Measurements from ENCODE around the gene NTNG2. TPM values are rescaled to one million over a fixed set of nuclear protein-coding genes. Genes with fewer than 3 reads are reported as not detected.
"Not testable (repeated sequence)": the region's sequence is repeated elsewhere in the genome, so short reads cannot be mapped to it uniquely, and the experiment has no call there.

NTNG2 gene
- total RNA-seq (2014; rRNA removed; shearing (Covaris generic)), result 0.14 and 0.37 TPM in 2 replicates

- no peak for DNase-seq (ENCODE audit: low spot score)
- in situ Hi-C loops (cut with HindIII; ENCODE audit: low sequenced_read_pairs), result loop anchor here (25.0 kb wide), 1 partner anchor 101 kb away; no protein-coding TSS in a partner anchor
Observed at GRCh38 chr9:132161743-132162184, at the start of gene NTNG2. TSS of gene NTNG2 (plus strand) at chr9:132162058. CDS start at chr9:132166832, 4,774 bp downstream.

- in situ Hi-C loops (cut with HindIII; ENCODE audit: low sequenced_read_pairs), result no loop called here
- DNase-seq (ENCODE audit: low spot score), result no peak
Observed at GRCh38 chr9:132114102-132114707, 47.7 kb upstream of the NTNG2 start.

- in situ Hi-C loops (cut with HindIII; ENCODE audit: low sequenced_read_pairs), result no loop called here
Observed at GRCh38 chr9:132116583-132116982, 45.3 kb upstream of the NTNG2 start.

GRCh38 chr9:132117694-132118093 is 44.2 kb upstream of the NTNG2 start:
- DNase-seq (ENCODE audit: low spot score), result no peak
- in situ Hi-C loops (cut with HindIII; ENCODE audit: low sequenced_read_pairs), result no loop called here

More at GRCh38 chr9:132116583-132116982, 45.3 kb upstream of the NTNG2 start:
- no peak for DNase-seq (ENCODE audit: low spot score)

- DNase-seq (ENCODE audit: low spot score), result no peak
- in situ Hi-C loops (cut with HindIII; ENCODE audit: low sequenced_read_pairs), result no loop called here
Observed at GRCh38 chr9:132121021-132121420, 40.8 kb upstream of the NTNG2 start.

DNA sequence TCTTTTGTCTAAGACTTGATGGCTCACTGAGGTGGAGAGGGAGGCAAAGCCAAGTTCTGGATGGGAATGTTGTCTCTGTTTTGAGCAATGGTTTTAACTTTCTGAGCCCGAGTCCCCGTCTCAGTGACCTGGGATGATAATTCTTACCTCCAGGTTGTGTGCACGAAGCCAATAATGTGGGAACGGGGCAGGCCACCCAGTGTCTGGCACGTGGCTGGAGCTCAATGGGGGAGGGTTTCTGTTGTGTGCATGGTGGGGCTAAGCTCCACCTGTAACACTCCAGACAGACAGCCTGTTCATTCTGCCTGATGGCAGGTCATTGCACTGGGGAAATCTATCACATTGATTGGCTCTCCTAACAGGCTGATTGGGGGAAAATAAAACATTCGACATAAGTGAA is 37.1 kb upstream of the NTNG2 start:
- in situ Hi-C loops (cut with HindIII; ENCODE audit: low sequenced_read_pairs), result no loop called here
- DNase-seq (ENCODE audit: low spot score), result no peak

- in situ Hi-C loops (cut with HindIII; ENCODE audit: low sequenced_read_pairs), result no loop called here
- DNase-seq (ENCODE audit: low spot score), result no peak
Observed at GRCh38 chr9:132125361-132125760, 36.5 kb upstream of the NTNG2 start.

DNA sequence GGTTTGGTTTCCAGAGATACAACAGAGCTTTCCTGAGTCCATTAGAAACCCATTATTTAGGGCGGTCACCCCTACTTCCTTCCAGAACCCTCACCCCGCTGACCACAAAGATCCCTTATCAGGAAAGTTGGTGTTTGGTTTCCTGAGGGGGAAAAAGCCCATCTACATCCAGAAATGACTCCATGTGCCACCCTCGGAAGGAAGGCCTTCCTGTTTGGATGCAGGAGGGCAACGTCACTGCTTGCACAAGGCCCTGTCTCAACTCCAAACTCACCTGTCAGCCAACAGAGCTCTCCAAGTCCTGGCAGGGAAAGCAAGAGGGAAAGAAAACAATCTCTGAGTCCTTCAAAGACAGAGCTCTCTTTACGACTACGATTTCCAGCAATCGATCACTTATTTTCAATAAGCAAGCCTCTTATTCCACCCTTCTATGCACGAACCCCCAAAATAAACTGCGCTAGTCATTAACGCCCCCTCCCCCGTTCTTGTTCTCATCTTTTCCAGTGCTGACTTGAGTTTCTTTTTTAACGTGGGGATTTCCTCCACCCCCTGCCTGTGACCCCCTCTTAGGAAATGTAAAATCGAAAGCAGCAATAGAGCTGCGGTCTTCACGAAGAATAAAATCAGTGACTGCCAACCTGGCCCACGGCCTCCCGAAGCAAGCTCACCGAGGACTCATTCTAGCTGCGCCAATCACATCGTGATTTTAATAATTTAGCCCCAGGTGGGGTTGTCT is 35.7 kb upstream of the NTNG2 start:
- DNase-seq (ENCODE audit: low spot score), result peak; percentile 57

GRCh38 chr9:132126680-132127236 is 35.1 kb upstream of the NTNG2 start:
- DNase-seq (ENCODE audit: low spot score), result peak; percentile 56
- in situ Hi-C loops (cut with HindIII; ENCODE audit: low sequenced_read_pairs), result no loop called here

More for the DNA sequence above, 35.7 kb upstream of the NTNG2 start:
- in situ Hi-C loops (cut with HindIII; ENCODE audit: low sequenced_read_pairs), result no loop called here

- in situ Hi-C loops (cut with HindIII; ENCODE audit: low sequenced_read_pairs), result no loop called here
- no peak for DNase-seq (ENCODE audit: low spot score)
Observed at GRCh38 chr9:132127888-132128534, 33.8 kb upstream of the NTNG2 start.

DNA sequence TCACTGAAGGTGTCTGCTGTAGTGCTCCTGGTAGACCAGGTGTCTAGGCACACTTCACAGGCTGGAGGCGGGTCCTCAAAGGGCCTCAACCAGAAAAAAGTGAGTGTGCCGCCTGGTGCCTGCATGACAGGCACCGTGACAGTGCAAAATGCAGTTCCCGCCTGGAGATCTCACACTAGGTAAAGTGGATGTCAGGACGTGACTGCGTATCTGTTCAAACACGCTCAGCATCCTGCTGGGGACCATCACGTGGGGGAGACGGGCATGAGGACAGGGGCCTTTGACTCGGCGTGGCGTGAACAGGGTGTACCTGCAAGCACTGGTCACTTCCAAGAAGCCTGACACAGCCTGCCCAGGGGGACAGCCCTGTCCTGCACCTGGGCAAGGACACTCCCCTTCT is 32.3 kb upstream of the NTNG2 start:
- in situ Hi-C loops (cut with HindIII; ENCODE audit: low sequenced_read_pairs), result no loop called here
- DNase-seq (ENCODE audit: low spot score), result no peak

DNA sequence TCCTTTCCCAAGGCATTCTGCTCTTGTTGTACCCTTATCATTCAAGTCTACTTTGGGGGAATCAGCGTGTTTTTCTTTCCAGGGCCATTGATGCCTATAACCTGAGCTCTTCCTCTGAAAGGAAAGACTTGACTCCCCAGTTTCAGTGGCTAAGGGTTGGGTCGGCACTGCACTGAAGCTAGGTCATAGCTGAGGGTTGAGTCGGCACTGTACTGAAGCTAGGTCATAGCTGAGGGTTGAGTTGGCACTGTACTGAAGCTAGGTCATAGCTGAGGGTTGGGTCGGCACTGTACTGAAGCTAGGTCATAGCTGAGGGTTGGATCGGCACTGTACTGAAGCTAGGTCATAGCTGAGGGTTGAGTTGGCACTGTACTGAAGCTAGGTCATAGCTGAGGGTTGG is 27.8 kb upstream of the NTNG2 start:
- DNase-seq (ENCODE audit: low spot score); in situ Hi-C loops (cut with HindIII; ENCODE audit: low sequenced_read_pairs): not testable (repeated sequence)

- in situ Hi-C loops (cut with HindIII; ENCODE audit: low sequenced_read_pairs), result no loop called here
- DNase-seq (ENCODE audit: low spot score), result no peak
Observed at GRCh38 chr9:132135456-132135855, 26.4 kb upstream of the NTNG2 start.

GRCh38 chr9:132136151-132136780 is 25.6 kb upstream of the NTNG2 start:
- no peak for DNase-seq (ENCODE audit: low spot score)
- in situ Hi-C loops (cut with HindIII; ENCODE audit: low sequenced_read_pairs), result no loop called here

DNA sequence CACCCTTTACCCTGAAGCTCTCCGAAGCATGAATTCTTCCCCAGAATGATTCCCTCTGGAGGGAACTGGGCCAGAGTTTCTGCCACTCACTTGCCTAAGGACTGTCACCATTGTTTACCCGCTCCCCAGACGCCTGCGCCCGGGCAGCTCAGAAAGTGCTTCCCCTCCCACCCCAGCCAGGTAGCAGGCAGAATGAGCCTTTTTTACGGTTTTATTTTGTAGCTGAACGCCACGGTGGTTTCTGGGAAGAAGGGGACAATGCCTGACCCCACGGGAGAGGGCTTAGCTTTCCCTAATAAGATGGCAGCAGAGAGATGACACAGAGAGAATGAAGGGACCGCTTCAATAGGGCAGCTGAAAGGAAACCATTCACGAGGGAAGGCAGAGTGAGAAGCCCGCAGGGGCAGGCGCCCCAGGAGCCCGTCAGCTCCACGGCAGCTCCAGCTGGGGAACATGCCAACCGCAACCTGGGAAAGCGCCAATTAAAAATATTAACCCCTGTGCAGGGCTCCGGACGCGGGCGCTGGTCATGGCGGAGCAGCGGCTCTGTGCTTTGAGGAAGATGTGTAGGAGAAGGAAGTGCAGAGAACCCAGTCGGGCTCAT is 20.4 kb upstream of the NTNG2 start:
- in situ Hi-C loops (cut with HindIII; ENCODE audit: low sequenced_read_pairs), result no loop called here
- peak; percentile 58 for DNase-seq (ENCODE audit: low spot score)

GRCh38 chr9:132141948-132142594 is 19.8 kb upstream of the NTNG2 start:
- in situ Hi-C loops (cut with HindIII; ENCODE audit: low sequenced_read_pairs), result no loop called here
- no peak for DNase-seq (ENCODE audit: low spot score)

DNA sequence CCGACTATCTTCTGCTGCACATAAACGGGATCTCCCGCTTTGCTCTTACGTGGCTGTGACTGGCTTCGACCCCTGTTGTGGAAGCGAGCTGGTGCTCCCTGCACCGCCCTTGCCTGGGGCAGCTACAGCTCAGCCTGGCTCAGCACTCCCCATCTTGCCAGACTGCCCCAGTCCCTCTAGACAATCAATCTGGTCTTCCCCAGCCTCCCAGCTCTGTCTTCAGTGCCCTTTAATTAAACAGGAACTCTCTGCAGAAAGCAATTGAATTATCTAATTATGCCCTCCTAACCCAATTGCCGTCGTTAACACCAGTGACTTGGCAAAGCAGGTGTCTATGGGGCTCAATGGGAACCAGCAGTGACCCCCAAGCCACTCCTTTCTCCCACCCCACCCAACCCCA is 18.9 kb upstream of the NTNG2 start:
- peak; percentile 52 for DNase-seq (ENCODE audit: low spot score)
- in situ Hi-C loops (cut with HindIII; ENCODE audit: low sequenced_read_pairs), result no loop called here

GRCh38 chr9:132143359-132143758 is 18.5 kb upstream of the NTNG2 start:
- in situ Hi-C loops (cut with HindIII; ENCODE audit: low sequenced_read_pairs), result no loop called here
- DNase-seq (ENCODE audit: low spot score), result peak; percentile 87

Measured in G401 (cell line).